Transverse colon (tissue), 3 donors: ENCODE results near the gene TCL1B.

ENCODE experiments used
- CTCF ChIP-seq, 5 experiments: fragments of 200-600 bp in 3 of 5; fragments of 450-650 bp in 2 of 5; sonication (generic) in 3 of 5; IDR thresholded peaks; 1 replicate in 2 of 5; 2 replicates in 3 of 5; pipeline ENCODE4 v1.5.1; 2016 to 2017; ENCODE audit warnings: antibody characterized with exemption in 5 of 5, inconsistent platforms in 3 of 5, mild to moderate bottlenecking in 2 of 5, moderate library complexity in 1 of 5
- EP300 ChIP-seq: sonication (generic); formaldehyde crosslinking; IDR thresholded peaks from one replicate; pipeline ENCODE4 v1.6.1; 2017; ENCODE audit warnings: antibody characterized with exemption, low read depth

DNA sequence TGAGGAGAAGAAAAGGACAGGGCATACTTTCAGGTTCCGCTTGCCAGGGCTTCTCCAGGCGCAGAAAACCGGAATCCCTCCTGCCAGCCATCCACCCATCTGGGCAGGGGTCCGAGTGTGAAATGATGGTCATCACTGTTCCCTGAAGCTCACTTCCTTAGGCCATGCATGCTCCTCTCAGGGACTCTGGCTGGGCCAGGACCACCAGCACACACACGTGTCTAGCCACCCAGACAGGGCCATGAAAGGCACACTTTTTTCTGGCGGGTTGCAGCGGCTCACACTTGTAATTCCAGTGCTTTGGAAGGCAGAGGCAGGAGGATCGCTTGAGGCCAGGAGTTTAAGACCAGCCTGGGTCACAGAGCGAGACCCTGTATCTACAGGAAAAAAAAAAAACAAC lies 26.2 kb downstream of the TCL1B start:
- TF ChIP-seq EP300 (no peak), CTCF (IDR thresholded peaks at IDR 0.05) (no peak)
